ENCODE measurements around the gene DEDD2. TPM values are rescaled to one million over a fixed set of nuclear protein-coding genes. Genes with fewer than 3 reads are reported as not detected.
A peak's percentile ranks its signal among the peaks of the same experiment; 100 is the strongest.

The DEDD2 gene
- total RNA-seq, 1 experiment from 2014 or later, result 45.6 TPM

GRCh38 chr19:42185277-42185676 lies 32.2 kb downstream of the DEDD2 start:
- Histone ChIP-seq H3F3A (ENCODE audit: insufficient read depth, low read depth) (0 out of 2 replicates have a peak, but pooled peaks cover 5% of the 10 kb centered on the region), H3K9me2 (ENCODE audit: insufficient read depth) (no peaks in the 10 kb centered on the region), H3K4me1 (replicated peaks; ENCODE audit: insufficient read depth) (peaks cover 10% of the 10 kb centered on the region; the same call in 1 of the 2 replicates), H2AFZ (no peak overlapping the region), H4K20me1 (ENCODE audit: insufficient read depth) (no peaks in the 10 kb centered on the region), H3K4me2 (no peak overlapping the region), H3K9me3 (ENCODE audit: insufficient read depth, low read depth) (no peaks in the 10 kb centered on the region), H3K4me3 (no peak overlapping the region), H3K27me3 (ENCODE audit: insufficient read depth, low read depth) (no peaks in the 10 kb centered on the region), H3K79me2 (ENCODE audit: low read depth) (no peaks in the 10 kb centered on the region), H3K27ac (no peak overlapping the region), H3K36me3 (ENCODE audit: low read depth) (no peaks in the 10 kb centered on the region)
- BruUV-seq (replicated peaks), result no TSS peak
- intact Hi-C loops (cut with micrococcal nuclease; ENCODE audit: unreplicated experiment), result loop anchor here (2.0 kb wide), 1 partner anchor 52 kb away; the partner anchor contains the start of gene POU2F2
- TF ChIP-seq CTCF (conservative IDR thresholded peaks at IDR 0.05) (no peak), EZH2 (IDR thresholded peaks at IDR 0.05; ENCODE audit: low read depth) (no peak)
- DNase-seq, result no peak
- CTCF ChIA-PET, result no interaction called here
- POLR2A ChIA-PET (ENCODE audit: unreplicated experiment), result no interaction called here

- no peak overlapping the region for H3K27ac ChIP-seq
- no peaks in the 10 kb centered on the region for H3K9me2 ChIP-seq (ENCODE audit: insufficient read depth)
- POLR2A ChIA-PET (ENCODE audit: unreplicated experiment), result no interaction called here
- H3K4me3 ChIP-seq, result no peak overlapping the region
- no peaks in the 10 kb centered on the region for H3K36me3 ChIP-seq (ENCODE audit: low read depth)
- DNase-seq, result peak; percentile 50 to 61
- H3K4me2 ChIP-seq, result no peak overlapping the region
- no peaks in the 10 kb centered on the region for H4K20me1 ChIP-seq (ENCODE audit: insufficient read depth)
- CTCF ChIA-PET, result interaction anchor here (0.5 to 0.7 kb wide), 3 partner anchors 53 to 120 kb away, joined by 3 to 14 read pairs (median 5); no protein-coding TSS in a partner anchor
- H3F3A ChIP-seq (ENCODE audit: insufficient read depth, low read depth), result 0 out of 2 replicates have a peak, but pooled peaks cover 5% of the 10 kb centered on the region
- peaks cover 10% of the 10 kb centered on the region; the same call in 1 of the 2 replicates for H3K4me1 ChIP-seq (replicated peaks; ENCODE audit: insufficient read depth)
- no TSS peak for BruUV-seq (replicated peaks)
- H3K9me3 ChIP-seq (ENCODE audit: insufficient read depth, low read depth), result no peaks in the 10 kb centered on the region
- H3K27me3 ChIP-seq (ENCODE audit: insufficient read depth, low read depth), result no peaks in the 10 kb centered on the region
- no peaks in the 10 kb centered on the region for H3K79me2 ChIP-seq (ENCODE audit: low read depth)
- H2AFZ ChIP-seq, result no peak overlapping the region
- intact Hi-C loops (cut with micrococcal nuclease; ENCODE audit: unreplicated experiment), result loop anchor here (2.0 kb wide), 1 partner anchor 52 kb away; the partner anchor contains the start of gene POU2F2
- TF ChIP-seq CTCF (conservative IDR thresholded peaks at IDR 0.05), result peak; percentile 97
- TF ChIP-seq EZH2 (IDR thresholded peaks at IDR 0.05; ENCODE audit: low read depth), result no peak
Measured at GRCh38 chr19:42184401-42184861, 33.0 kb downstream of the DEDD2 start.

GRCh38 chr19:42178791-42179674 lies 38.4 kb downstream of the DEDD2 start:
- POLR2A ChIA-PET (ENCODE audit: unreplicated experiment), result no interaction called here
- Histone ChIP-seq H3K27me3 (ENCODE audit: insufficient read depth, low read depth) (peaks cover 37% of the 10 kb centered on the region), H2AFZ (no peak overlapping the region), H3K4me3 (no peak overlapping the region), H3F3A (ENCODE audit: insufficient read depth, low read depth) (no peaks in the 10 kb centered on the region), H3K9me2 (ENCODE audit: insufficient read depth) (no peaks in the 10 kb centered on the region), H3K79me2 (ENCODE audit: low read depth) (no peaks in the 10 kb centered on the region), H3K36me3 (ENCODE audit: low read depth) (no peaks in the 10 kb centered on the region), H3K27ac (no peak overlapping the region), H3K9me3 (ENCODE audit: insufficient read depth, low read depth) (no peaks in the 10 kb centered on the region), H4K20me1 (ENCODE audit: insufficient read depth) (0 out of 2 replicates have a peak, but pooled peaks cover 3% of the 10 kb centered on the region), H3K4me1 (replicated peaks; ENCODE audit: insufficient read depth) (no peaks in the 10 kb centered on the region), H3K4me2 (no peak overlapping the region)
- CTCF ChIA-PET, result no interaction called here
- intact Hi-C loops (cut with micrococcal nuclease; ENCODE audit: unreplicated experiment), result no loop called here
- TF ChIP-seq CTCF (conservative IDR thresholded peaks at IDR 0.05), result peak; percentile 48; the same call in 1 of the 2 replicates
- no peak for TF ChIP-seq EZH2 (IDR thresholded peaks at IDR 0.05; ENCODE audit: low read depth)
- no peak for DNase-seq
- no TSS peak for BruUV-seq (replicated peaks)
